GM19193 (cell line): Measurements from ENCODE around the gene GRK3.

Experiments
- POLR2A ChIP-seq: IDR thresholded peaks from 4 replicates; pipeline ENCODE4 v1.6.1; 2011; ENCODE audit not compliant: insufficient read depth, insufficient read length; ENCODE audit errors: extremely low read depth

GRK3 gene

GRCh38 chr22:25760848-25761595 lies 196.5 kb downstream of the GRK3 start:
- no peak for TF ChIP-seq POLR2A

- no peak for TF ChIP-seq POLR2A
These were observed 197.7 kb downstream of the GRK3 start for GRCh38 chr22:25762147-25762546.

GRCh38 chr22:25763239-25763777 lies 198.8 kb downstream of the GRK3 start:
- no peak for TF ChIP-seq POLR2A

- no peak for TF ChIP-seq POLR2A
These were observed 200.0 kb downstream of the GRK3 start for GRCh38 chr22:25764270-25765015.

GRCh38 chr22:25765016-25765367 lies 200.5 kb downstream of the GRK3 start:
- TF ChIP-seq POLR2A = no peak

- TF ChIP-seq POLR2A = no peak
These were observed 201.3 kb downstream of the GRK3 start for GRCh38 chr22:25765801-25766200.

GRCh38 chr22:25766418-25766817 lies 201.9 kb downstream of the GRK3 start:
- no peak for TF ChIP-seq POLR2A

GRCh38 chr22:25770333-25770732 lies 205.9 kb downstream of the GRK3 start:
- no peak for TF ChIP-seq POLR2A

GRCh38 chr22:25772288-25772687 lies 207.8 kb downstream of the GRK3 start:
- no peak for TF ChIP-seq POLR2A

- TF ChIP-seq POLR2A = no peak
These were observed 210.1 kb downstream of the GRK3 start for GRCh38 chr22:25774575-25775026.

- TF ChIP-seq POLR2A = no peak
These were observed 211.1 kb downstream of the GRK3 start for GRCh38 chr22:25775531-25775930.

GRCh38 chr22:25777411-25777810 lies 212.9 kb downstream of the GRK3 start:
- TF ChIP-seq POLR2A = no peak

- no peak for TF ChIP-seq POLR2A
These were observed 213.4 kb downstream of the GRK3 start for GRCh38 chr22:25777870-25778269.
